Astrocyte of the cerebellum (primary cell): ENCODE results near the gene CTNND2.

Experiments
- DNase-seq: peaks from one replicate; pipeline ENCODE4 v3.0.0-alpha.2; 2011; ENCODE audit warnings: low read depth
- H3K4me3 ChIP-seq: 2 replicates; pipeline ENCODE4 v1.5.1; 2011; ENCODE audit warnings: mild to moderate bottlenecking, low read depth, low read length, moderate library complexity
- in situ Hi-C: cut with HindIII; loops from 2 replicates; pipeline ENCODE4 v1.10.0; 2017; ENCODE audit warnings: low sequenced_read_pairs
- TF ChIP-seq, protein P1 (sequence below): IDR thresholded peaks from 2 replicates; pipeline ENCODE4 v1.5.1; 2012; ENCODE audit warnings: low read length, low read depth, moderate library complexity, mild to moderate bottlenecking; ENCODE audit errors: missing control alignments

The CTNND2 gene

DNA sequence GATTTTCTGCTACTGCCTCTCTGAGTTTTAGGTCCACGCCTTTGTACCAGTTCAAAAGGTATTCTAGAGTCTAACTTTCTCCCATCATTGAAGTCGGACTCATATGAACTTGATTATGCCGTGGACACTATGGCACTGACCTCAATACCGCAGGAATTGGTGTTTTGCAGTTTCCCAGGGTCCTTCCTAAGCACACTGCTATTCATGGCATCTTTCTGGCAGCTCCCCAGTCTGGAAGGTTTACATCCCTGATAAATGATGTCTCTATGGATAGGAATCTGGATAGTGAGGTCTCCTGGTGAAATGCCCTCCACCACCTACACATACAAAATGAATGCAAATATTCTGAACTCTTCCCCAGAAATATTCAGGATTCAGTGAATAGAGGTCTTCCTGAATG is 422.2 kb downstream of the CTNND2 start:
- TF ChIP-seq, protein P1, sequence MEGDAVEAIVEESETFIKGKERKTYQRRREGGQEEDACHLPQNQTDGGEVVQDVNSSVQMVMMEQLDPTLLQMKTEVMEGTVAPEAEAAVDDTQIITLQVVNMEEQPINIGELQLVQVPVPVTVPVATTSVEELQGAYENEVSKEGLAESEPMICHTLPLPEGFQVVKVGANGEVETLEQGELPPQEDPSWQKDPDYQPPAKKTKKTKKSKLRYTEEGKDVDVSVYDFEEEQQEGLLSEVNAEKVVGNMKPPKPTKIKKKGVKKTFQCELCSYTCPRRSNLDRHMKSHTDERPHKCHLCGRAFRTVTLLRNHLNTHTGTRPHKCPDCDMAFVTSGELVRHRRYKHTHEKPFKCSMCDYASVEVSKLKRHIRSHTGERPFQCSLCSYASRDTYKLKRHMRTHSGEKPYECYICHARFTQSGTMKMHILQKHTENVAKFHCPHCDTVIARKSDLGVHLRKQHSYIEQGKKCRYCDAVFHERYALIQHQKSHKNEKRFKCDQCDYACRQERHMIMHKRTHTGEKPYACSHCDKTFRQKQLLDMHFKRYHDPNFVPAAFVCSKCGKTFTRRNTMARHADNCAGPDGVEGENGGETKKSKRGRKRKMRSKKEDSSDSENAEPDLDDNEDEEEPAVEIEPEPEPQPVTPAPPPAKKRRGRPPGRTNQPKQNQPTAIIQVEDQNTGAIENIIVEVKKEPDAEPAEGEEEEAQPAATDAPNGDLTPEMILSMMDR, result no peak
- in situ Hi-C loops, result no loop called here
- H3K4me3 ChIP-seq, result no peak overlapping the region
- DNase-seq, result peak; percentile 45

DNA sequence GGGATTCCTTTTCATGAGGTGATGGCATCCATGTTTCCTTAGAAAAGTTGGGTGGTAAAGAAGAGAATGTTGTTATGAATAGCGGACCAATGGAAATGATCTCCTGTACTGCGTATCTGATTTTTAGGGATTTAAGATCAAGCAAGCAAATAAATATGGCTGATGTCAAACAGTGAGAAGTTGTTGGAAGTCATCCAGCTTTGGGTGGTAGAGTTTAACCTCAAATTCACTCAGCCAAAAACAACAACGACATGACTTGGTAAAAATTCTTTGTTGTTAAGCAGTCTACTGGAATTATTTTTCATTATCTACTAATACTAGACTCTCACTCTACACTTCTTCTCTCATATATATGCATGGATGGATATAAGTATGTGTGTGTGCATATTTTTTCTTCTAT is 426.5 kb downstream of the CTNND2 start:
- peak; percentile 83 for DNase-seq
- in situ Hi-C loops, result no loop called here
- TF ChIP-seq, protein P1, result no peak
- H3K4me3 ChIP-seq, result no peak overlapping the region

DNA sequence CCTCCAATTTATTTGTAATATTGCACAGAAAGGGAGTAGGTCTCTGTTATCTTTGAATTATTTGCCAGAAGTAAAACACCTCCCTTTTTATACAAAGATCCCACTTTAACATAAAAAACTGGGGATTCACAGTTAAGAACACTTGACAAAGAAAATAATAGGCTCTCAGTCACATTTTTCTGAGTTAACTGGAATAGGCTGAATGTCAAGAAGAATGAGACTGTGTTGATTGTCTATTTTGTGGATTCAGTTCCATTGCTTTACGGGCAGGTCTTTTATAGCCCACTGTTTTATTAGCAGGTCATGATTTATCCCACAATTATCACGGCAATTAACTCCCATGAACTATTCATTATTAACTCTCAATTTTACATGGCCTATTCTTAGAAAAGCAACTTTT is 427.4 kb downstream of the CTNND2 start:
- TF ChIP-seq, protein P1, result no peak
- no peak overlapping the region for H3K4me3 ChIP-seq
- in situ Hi-C loops, result no loop called here
- no peak for DNase-seq

DNA sequence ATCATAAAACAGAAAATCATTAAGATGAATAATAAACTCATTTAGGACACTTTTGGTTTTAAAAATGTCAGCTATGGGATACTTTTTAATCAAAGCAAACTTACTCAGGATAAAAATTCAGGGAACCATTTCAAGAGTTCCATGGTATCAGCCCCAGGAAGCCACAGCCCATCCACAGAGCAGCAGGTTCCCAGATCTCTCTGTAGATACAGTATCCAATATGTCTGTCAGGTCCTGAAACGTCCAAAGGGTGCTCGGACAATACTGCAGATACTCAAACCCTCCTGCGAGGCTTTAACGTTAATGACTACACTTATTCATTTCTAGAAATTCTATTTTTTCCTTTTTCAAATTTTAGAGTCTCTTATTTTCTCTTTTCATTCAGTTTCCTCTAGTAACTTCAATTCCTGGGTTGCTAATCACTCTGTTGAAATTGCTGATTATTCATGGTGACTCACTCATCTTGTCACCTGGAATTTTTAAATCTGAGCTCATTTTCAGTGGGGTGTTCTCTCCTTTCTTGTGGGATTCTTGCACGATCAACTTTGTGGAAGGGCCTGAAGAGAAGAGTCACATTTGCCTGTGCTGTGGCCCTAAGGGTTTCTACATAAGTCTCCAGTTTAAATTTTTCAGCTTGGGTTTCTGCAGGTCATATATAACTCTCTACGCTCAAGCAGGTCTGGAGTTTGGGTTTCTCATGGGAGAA is 435.8 kb downstream of the CTNND2 start:
- in situ Hi-C loops, result no loop called here
- peak; percentile 32 for DNase-seq
- TF ChIP-seq, protein P1, result no peak
- no peak overlapping the region for H3K4me3 ChIP-seq

DNA sequence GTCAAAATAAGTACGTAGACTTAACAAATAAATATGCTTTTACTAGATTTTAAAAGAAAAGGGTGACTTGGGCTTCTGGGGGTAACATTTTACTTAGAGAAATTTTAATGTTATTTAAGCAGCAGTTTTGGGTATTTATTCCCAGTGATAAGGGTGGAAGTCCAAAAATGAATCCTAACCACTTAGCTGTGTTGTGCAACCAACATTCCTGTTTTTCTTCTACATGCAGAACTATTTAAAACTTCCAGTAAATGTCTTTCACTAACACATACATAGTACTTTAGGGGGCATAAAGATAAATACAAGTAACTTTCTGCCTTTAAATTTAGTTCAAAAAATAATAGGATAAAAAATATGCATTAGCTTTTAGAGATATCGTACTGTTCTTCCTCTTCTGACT is 436.7 kb downstream of the CTNND2 start:
- DNase-seq, result peak; percentile 13
- in situ Hi-C loops, result no loop called here
- no peak overlapping the region for H3K4me3 ChIP-seq
- TF ChIP-seq, protein P1, result no peak

DNA sequence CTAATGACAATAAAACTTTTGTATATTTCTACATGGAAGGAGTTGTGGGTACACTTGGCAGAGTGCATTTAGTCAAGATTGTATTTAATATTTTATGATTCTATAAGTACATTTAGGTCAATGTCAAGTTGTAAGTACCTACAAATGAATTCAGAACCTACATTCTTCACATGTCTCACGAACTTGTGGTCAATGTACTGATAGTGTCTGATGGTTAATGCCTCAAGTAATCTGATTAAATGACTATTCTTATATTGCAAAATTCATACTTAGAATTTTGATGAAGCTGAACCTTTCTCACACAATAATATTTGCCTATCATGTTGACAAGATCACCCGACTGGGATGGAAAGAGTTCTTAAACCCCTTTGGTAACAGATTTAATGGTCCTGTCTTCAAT is 444.5 kb downstream of the CTNND2 start:
- in situ Hi-C loops, result no loop called here
- DNase-seq, result no peak
- TF ChIP-seq, protein P1, result no peak
- no peak overlapping the region for H3K4me3 ChIP-seq
